Stimulated activated CD8-positive, alpha-beta memory T cell treated with anti-CD3 and anti-CD28 coated beads, Interleukin-4, amount 100 ng/mL, for 24 hours (primary cell): ENCODE data around the gene CDK5RAP2.
A peak's percentile ranks its signal among the peaks of the same experiment; 100 is the strongest.
"Not testable (repeated sequence)": the region's sequence is repeated elsewhere in the genome, so short reads cannot be mapped to it uniquely, and the experiment has no call there.

Experiments
- DNase-seq: peaks from one replicate; pipeline ENCODE4 v3.0.0-alpha.2; 2020; ENCODE audit warnings: low read depth

Gene CDK5RAP2

GRCh38 chr9:120580051-120580896 is at the start of gene CDK5RAP2:
TSS of gene CDK5RAP2 (minus strand) at chr9:120580167. CDS start at chr9:120579978, 189 bp downstream.
- DNase-seq: peak; percentile 83

- not testable (repeated sequence) for DNase-seq
Measured at GRCh38 chr9:120628925-120629497, 49.0 kb upstream of the CDK5RAP2 start.

GRCh38 chr9:120628207-120628924 is 48.4 kb upstream of the CDK5RAP2 start:
- no peak for DNase-seq

- no peak for DNase-seq
Measured at GRCh38 chr9:120627073-120627472, 47.1 kb upstream of the CDK5RAP2 start.

GRCh38 chr9:120626512-120626911 is 46.5 kb upstream of the CDK5RAP2 start:
- DNase-seq: no peak

- no peak for DNase-seq
Measured at GRCh38 chr9:120625222-120625621, 45.3 kb upstream of the CDK5RAP2 start.

- no peak for DNase-seq
Measured at GRCh38 chr9:120622790-120623189, 42.8 kb upstream of the CDK5RAP2 start.

- no peak for DNase-seq
Measured at GRCh38 chr9:120621941-120622340, 42.0 kb upstream of the CDK5RAP2 start.

GRCh38 chr9:120619751-120620655 is 40.0 kb upstream of the CDK5RAP2 start:
- DNase-seq: peak; percentile 24

- no peak for DNase-seq
Measured at GRCh38 chr9:120616966-120617935, 37.3 kb upstream of the CDK5RAP2 start.

- DNase-seq: no peak
Measured at GRCh38 chr9:120612218-120612617, 32.3 kb upstream of the CDK5RAP2 start.

- DNase-seq: no peak
Measured at GRCh38 chr9:120611690-120612068, 31.7 kb upstream of the CDK5RAP2 start.

- DNase-seq: no peak
Measured at GRCh38 chr9:120610975-120611689, 31.2 kb upstream of the CDK5RAP2 start.

GRCh38 chr9:120609636-120610035 is 29.7 kb upstream of the CDK5RAP2 start:
- no peak for DNase-seq

- DNase-seq: no peak
Measured at GRCh38 chr9:120608421-120608820, 28.5 kb upstream of the CDK5RAP2 start.

GRCh38 chr9:120603591-120603990 is 23.6 kb upstream of the CDK5RAP2 start:
- no peak for DNase-seq

GRCh38 chr9:120603010-120603409 is 23.0 kb upstream of the CDK5RAP2 start:
- DNase-seq: no peak

GRCh38 chr9:120593955-120594277 is 13.9 kb upstream of the CDK5RAP2 start:
- DNase-seq: no peak

- DNase-seq: no peak
Measured at GRCh38 chr9:120593250-120593954, 13.4 kb upstream of the CDK5RAP2 start.
